NB4 (cell line): ENCODE measurements around the gene ZNF148.

Experiments
- DNase-seq: peaks from one replicate; pipeline ENCODE4 v3.0.0; 2010; ENCODE audit warnings: low read depth
- H3K4me3 ChIP-seq: one replicate; pipeline ENCODE4 v1.5.1; 2011; ENCODE audit warnings: mild to moderate bottlenecking, low read depth, low read length, moderate library complexity
- MAX ChIP-seq: IDR thresholded peaks from 2 replicates; pipeline ENCODE4 v1.6.1; 2011; ENCODE audit warnings: low read depth, low read length
- MYC ChIP-seq: IDR thresholded peaks from 2 replicates; pipeline ENCODE4 v1.6.1; 2011; ENCODE audit warnings: low read depth, low read length
- POLR2A ChIP-seq: IDR thresholded peaks from 2 replicates; pipeline ENCODE4 v1.6.1; 2011; ENCODE audit warnings: mild to moderate bottlenecking; ENCODE audit not compliant: insufficient read length; ENCODE audit errors: extremely low read depth
- TF ChIP-seq, protein P1 (sequence below): IDR thresholded peaks from one replicate; pipeline ENCODE4 v1.5.1; 2012; ENCODE audit warnings: low read depth, low read length

ZNF148 gene

DNA sequence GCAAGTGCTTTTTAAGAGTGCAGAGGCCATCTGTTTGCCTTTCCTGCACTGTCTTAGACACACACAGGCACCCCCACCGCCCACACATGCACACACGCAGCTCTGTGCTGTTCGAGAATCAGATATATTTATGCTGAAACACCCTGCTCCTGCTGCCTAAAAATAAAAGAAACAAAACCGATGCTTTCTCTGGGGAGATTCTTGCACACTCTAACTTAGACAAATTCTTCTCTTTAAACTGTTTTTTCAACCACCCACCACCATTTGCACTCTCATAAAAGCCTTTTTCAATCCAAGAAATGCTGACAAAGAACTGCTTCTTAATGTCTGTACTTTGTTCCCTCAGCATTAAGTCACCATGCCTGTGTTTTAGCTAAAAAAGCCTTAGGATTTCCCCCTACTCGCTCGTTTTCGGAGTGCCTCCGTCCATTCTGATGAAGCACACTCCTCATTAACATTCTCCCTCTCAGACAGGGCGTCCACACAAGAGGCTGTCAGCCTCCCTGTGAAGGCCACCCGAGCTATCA, 188.8 kb downstream of the ZNF148 start:
- H3K4me3 ChIP-seq: no peak overlapping the region
- DNase-seq: no peak
- no peak for TF ChIP-seq MYC
- TF ChIP-seq POLR2A: no peak
- TF ChIP-seq, protein P1, sequence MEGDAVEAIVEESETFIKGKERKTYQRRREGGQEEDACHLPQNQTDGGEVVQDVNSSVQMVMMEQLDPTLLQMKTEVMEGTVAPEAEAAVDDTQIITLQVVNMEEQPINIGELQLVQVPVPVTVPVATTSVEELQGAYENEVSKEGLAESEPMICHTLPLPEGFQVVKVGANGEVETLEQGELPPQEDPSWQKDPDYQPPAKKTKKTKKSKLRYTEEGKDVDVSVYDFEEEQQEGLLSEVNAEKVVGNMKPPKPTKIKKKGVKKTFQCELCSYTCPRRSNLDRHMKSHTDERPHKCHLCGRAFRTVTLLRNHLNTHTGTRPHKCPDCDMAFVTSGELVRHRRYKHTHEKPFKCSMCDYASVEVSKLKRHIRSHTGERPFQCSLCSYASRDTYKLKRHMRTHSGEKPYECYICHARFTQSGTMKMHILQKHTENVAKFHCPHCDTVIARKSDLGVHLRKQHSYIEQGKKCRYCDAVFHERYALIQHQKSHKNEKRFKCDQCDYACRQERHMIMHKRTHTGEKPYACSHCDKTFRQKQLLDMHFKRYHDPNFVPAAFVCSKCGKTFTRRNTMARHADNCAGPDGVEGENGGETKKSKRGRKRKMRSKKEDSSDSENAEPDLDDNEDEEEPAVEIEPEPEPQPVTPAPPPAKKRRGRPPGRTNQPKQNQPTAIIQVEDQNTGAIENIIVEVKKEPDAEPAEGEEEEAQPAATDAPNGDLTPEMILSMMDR: no peak
- TF ChIP-seq MAX: no peak

- TF ChIP-seq, protein P1: no peak
- TF ChIP-seq POLR2A: no peak
- TF ChIP-seq MYC: no peak
- TF ChIP-seq MAX: no peak
- no peak overlapping the region for H3K4me3 ChIP-seq
- no peak for DNase-seq
Measured at GRCh38 chr3:125185805-125186204, 189.3 kb downstream of the ZNF148 start.

GRCh38 chr3:125179884-125180240, 195.3 kb downstream of the ZNF148 start:
- DNase-seq: no peak
- H3K4me3 ChIP-seq: no peak overlapping the region
- TF ChIP-seq POLR2A (no peak), MAX (no peak), MYC (no peak)
- TF ChIP-seq, protein P1: no peak

GRCh38 chr3:125179143-125179883, 195.8 kb downstream of the ZNF148 start:
- DNase-seq: no peak
- H3K4me3 ChIP-seq: no peak overlapping the region
- TF ChIP-seq MYC (no peak), POLR2A (no peak), MAX (no peak)
- TF ChIP-seq, protein P1: no peak

DNA sequence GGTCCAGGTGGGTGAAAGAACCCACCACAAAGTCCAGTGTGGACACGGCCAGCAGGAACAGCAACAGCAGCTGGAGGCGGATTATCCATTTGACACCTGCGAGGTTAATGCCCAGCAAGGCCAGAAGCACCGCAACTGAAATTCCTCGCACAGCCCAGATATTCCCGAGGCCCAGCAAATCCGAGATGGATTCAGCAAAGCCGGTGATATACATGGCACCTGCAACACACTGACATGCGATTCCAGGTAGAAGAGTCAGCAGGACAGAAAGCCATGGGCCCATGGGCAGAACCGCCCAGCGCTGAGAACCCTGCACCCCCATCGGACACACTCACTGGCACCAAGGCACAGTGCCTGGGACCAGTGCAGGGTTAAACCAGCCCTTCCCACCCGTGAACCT, 197.4 kb downstream of the ZNF148 start:
- TF ChIP-seq, protein P1: no peak
- no peak for TF ChIP-seq POLR2A
- no peak for DNase-seq
- no peak overlapping the region for H3K4me3 ChIP-seq
